Heart left ventricle (tissue), 16 donors: Measurements from ENCODE around the gene C2orf42. TPM values are rescaled to one million over a fixed set of nuclear protein-coding genes. Genes with fewer than 3 reads are reported as not detected.
"Not testable (repeated sequence)": the region's sequence is repeated elsewhere in the genome, so short reads cannot be mapped to it uniquely, and the experiment has no call there.

ENCODE experiments used
- ATAC-seq, 4 donors: fragments of 200-7000 bp; cut with Tn5 transposase; one replicate each; pipeline ENCODE4 v1.9.1; 2020 to 2022; ENCODE audit warnings: moderate library complexity in 4 of 4, mild to moderate bottlenecking in 3 of 4, moderate number of reproducible peaks in 1 of 4
- DNase-seq, 5 donors: peaks; one replicate each; pipeline ENCODE4 v3.0.0-alpha.2; 2020
- H3K27ac ChIP-seq, 12 donors: fragments of 200-600 bp; sonication (generic) in 4 of 12; one replicate each; pipeline versions ENCODE4 v1.5.0 to v1.8.0; 2016 to 2022; ENCODE audit warnings: mild to moderate bottlenecking in 2 of 12
- H3K27me3 ChIP-seq, 9 donors: fragments of 200-600 bp; sonication (generic) in 2 of 9; one replicate each; pipeline versions ENCODE4 v1.5.1 to v1.8.0; 2016 to 2022; ENCODE audit warnings: mild to moderate bottlenecking in 3 of 9
- H3K36me3 ChIP-seq, 9 donors: fragments of 200-600 bp; sonication (generic) in 2 of 9; one replicate each; pipeline versions ENCODE4 v1.5.0 to v1.8.0; 2018 to 2022; ENCODE audit warnings: mild to moderate bottlenecking in 2 of 9
- H3K4me1 ChIP-seq, 12 donors: fragments of 200-600 bp; sonication (generic) in 4 of 12; one replicate each; pipeline versions ENCODE4 v1.5.0 to v1.8.0; 2016 to 2022; ENCODE audit warnings: mild to moderate bottlenecking in 3 of 12
- H3K4me3 ChIP-seq, 12 donors: fragments of 200-600 bp; sonication (generic) in 4 of 12; one replicate each; pipeline versions ENCODE4 v1.5.0 to v1.8.0; 2017 to 2022; ENCODE audit warnings: mild to moderate bottlenecking in 9 of 12, moderate library complexity in 4 of 12
- H3K9me3 ChIP-seq, 12 donors: fragments of 200-600 bp; sonication (generic) in 4 of 12; one replicate each; pipeline versions ENCODE4 v1.5.0 to v1.8.0; 2016 to 2022; ENCODE audit warnings: mild to moderate bottlenecking in 1 of 12
- POLR2A ChIP-seq, 2 donors: fragments of 450-650 bp; IDR thresholded peaks; one replicate each; pipeline ENCODE4 v1.6.1; 2017; ENCODE audit warnings: antibody characterized with exemption in 2 of 2, mild to moderate bottlenecking in 2 of 2, moderate library complexity in 2 of 2
- WGBS, 4 donors: extraction: QIAGEN DNeasy Blood & Tissue Kit in 2 of 4; methylation state at CpG; one replicate each; pipeline versions ENCODE4 v1.1.5 to v1.1.7; 2013 to 2018; 5-methylcytosine and 5-hydroxymethylcytosine counted together
- intact Hi-C, 10 donors: fragments of 100-400 bp; cut with DNase I; formaldehyde crosslinking; loops; one replicate each; pipeline versions ENCODE4 v1.11.1 to v1.14.2; 2022
- polyA plus RNA-seq, 2 donors: library from polyadenylated mRNA; stranded (reverse); fragments of 200-250 nt; gene quantifications; one replicate each; pipeline ENCODE4 v1.2.3, GENCODE V29; 2013
- total RNA-seq, 9 donors: library from RNA; depleted of rRNA in 2 of 9; stranded (reverse); fragments of >200 nt in 2 of 9; fragmentation: NEBNext Ultra II Directional in 3 of 9; extraction: Animal tissue kit (Norgen Biotek cat#: 25700) in 3 of 9; gene quantifications; one replicate each; pipeline versions ENCODE4 v1.1.0 to v1.2.4, GENCODE V29; 2016 to 2023
- TF ChIP-seq, protein P1 (sequence below), 12 donors: fragments of 200-600 bp; sonication (generic) in 4 of 12; IDR thresholded peaks; one replicate each; pipeline versions ENCODE4 v1.5.0 to v1.8.0; 2018 to 2022; ENCODE audit warnings: antibody characterized with exemption in 12 of 12, mild to moderate bottlenecking in 5 of 12
- donor health status: ischemic (EF 13 %, LVEDD 7.1; RV severe dilation, severe dysfunction).
- donor health status: healthy with polysubstance abuse.
- donor health status: DM: no; HTN: yes; CAD: no.
- donor health status: DM: no; HTN: no; CAD: no.
- donor health status: ischemic (EF 25% LVEDD 6.9; RV normal size, moderate dysfunction).
- donor health status: ischemic (EF 25% LVEDD 5.7; RV mildly dilated, moderate dysfunction).
- donor health status: healthy.
- donor health status: DM: yes; HTN: yes; CAD: no.
- donor health status: ischemic (EF 35%, LVEDD 5.7; RV mildly dilated, moderate dysfunction).
- donor health status: nonischemic (EF 11% LVEDD 7.7; RV severe dilation, severe dysfunction).
- donor health status: DM: yes; HTN: yes; CAD: no.
- donor health status: PGD.
- donor health status: ischemic (EF 29% LVEDD 5.4; RV normal size, mild dysfunction).
- donor health status: nonischemic (EF 23%, LVEDD 6.1; RV moderate dilation, normal function).

The C2orf42 gene
- total and polyA plus RNA-seq, 11 donors: 3.5 to 14.9 (median 8.9) TPM

DNA sequence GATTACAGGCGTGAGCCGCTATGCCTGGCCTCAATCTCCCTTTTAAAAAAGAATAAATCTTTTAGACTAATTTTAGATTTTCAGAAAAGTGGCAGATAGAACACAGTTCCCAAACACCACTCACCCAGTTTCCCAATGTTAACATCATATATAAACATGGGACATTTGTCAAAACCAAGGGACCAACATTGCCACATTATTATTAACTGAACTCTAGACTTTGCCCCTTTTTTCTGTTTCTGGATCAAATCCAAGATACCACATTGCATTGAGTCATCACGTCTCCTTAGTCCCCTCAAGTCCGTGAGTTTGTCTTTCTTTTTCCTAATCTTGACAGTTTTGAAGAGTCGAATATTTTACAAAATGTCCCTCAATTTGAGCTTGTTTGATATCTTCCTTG, 2.4 kb downstream of the C2orf42 start:
- H3K4me1 ChIP-seq: peaks cover 0 to 13% (median 4%) of the 10 kb centered on the region in 12 donors
- no peaks in the 10 kb centered on the region for H3K9me3 ChIP-seq
- 81 to 85% (median 85%) methylated on average over 5 of the region's 5 CpGs for WGBS, 4 donors
- H3K4me3 ChIP-seq: no peak overlapping the region
- no peak for DNase-seq
- intact Hi-C loops: no loop called here
- TF ChIP-seq, protein P1, sequence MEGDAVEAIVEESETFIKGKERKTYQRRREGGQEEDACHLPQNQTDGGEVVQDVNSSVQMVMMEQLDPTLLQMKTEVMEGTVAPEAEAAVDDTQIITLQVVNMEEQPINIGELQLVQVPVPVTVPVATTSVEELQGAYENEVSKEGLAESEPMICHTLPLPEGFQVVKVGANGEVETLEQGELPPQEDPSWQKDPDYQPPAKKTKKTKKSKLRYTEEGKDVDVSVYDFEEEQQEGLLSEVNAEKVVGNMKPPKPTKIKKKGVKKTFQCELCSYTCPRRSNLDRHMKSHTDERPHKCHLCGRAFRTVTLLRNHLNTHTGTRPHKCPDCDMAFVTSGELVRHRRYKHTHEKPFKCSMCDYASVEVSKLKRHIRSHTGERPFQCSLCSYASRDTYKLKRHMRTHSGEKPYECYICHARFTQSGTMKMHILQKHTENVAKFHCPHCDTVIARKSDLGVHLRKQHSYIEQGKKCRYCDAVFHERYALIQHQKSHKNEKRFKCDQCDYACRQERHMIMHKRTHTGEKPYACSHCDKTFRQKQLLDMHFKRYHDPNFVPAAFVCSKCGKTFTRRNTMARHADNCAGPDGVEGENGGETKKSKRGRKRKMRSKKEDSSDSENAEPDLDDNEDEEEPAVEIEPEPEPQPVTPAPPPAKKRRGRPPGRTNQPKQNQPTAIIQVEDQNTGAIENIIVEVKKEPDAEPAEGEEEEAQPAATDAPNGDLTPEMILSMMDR (IDR thresholded peaks at IDR 0.05): no peak
- no peak for TF ChIP-seq POLR2A (IDR thresholded peaks at IDR 0.05)
- H3K27me3 ChIP-seq: no peaks in the 10 kb centered on the region
- ATAC-seq: no peak
- H3K27ac ChIP-seq: no peak overlapping the region
- H3K36me3 ChIP-seq: no peaks in the 10 kb centered on the region

DNA sequence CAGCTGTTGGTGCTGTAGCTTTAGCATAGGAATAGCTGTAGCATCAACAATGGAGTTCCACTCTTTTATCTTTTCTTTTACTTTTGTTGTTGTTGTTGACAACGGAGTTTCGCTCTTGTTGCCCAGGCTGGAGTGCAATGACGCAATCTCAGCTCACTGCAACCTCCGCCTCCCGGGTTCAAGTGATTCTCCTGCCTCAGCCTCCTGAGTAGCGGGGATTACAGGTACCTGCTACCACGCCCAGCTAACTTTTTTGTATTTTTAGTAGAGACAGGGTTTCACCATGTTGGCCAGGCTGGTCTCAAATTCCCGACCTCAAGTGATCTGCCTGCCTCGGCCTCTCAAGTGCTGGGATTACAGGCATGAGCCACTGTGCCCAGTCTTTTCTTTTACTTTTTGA, 3.6 kb downstream of the C2orf42 start:
- WGBS, 4 donors: 89 to 93% (median 90%) methylated on average over 9 of the region's 9 CpGs
- peaks cover 0 to 13% (median 4%) of the 10 kb centered on the region in 12 donors for H3K4me1 ChIP-seq
- H3K4me3 ChIP-seq, DNase-seq, intact Hi-C loops, H3K27me3 ChIP-seq, H3K27ac ChIP-seq, H3K9me3 ChIP-seq, ATAC-seq, H3K36me3 ChIP-seq: not testable (repeated sequence)

DNA sequence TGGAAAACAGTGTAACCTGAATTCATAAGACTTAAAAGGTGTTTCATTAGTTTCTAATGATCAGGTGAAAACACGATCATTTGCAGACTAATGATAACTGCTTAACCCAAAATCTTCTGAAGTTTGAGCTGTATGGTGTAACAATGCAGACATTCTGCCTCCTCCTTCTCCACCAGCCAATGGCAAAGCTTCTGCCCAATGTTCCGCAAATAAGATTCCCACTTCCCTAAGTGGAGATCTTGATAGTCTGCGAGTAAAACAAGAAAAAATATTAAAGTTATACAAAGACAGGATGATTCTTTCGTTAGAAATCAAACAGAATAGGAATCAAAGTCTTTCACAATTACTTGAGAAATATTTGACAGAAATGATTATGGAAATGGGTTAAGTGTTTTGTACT, 8.1 kb downstream of the C2orf42 start:
- H3K4me3 ChIP-seq: no peak overlapping the region
- no peaks in the 10 kb centered on the region for H3K9me3 ChIP-seq
- H3K4me1 ChIP-seq: no peaks in the 10 kb centered on the region
- intact Hi-C loops: no loop called here
- peaks cover 0 to 53% (median 49%) of the 10 kb centered on the region in 9 donors for H3K36me3 ChIP-seq
- DNase-seq (no peak), ATAC-seq (no peak)
- H3K27ac ChIP-seq: no peak overlapping the region
- no peaks in the 10 kb centered on the region for H3K27me3 ChIP-seq
- 87 to 90% (median 89%) methylated on average over 4 of the region's 4 CpGs for WGBS, 4 donors
- TF ChIP-seq, protein P1 (IDR thresholded peaks at IDR 0.05): no peak
- TF ChIP-seq POLR2A (IDR thresholded peaks at IDR 0.05): no peak

DNA sequence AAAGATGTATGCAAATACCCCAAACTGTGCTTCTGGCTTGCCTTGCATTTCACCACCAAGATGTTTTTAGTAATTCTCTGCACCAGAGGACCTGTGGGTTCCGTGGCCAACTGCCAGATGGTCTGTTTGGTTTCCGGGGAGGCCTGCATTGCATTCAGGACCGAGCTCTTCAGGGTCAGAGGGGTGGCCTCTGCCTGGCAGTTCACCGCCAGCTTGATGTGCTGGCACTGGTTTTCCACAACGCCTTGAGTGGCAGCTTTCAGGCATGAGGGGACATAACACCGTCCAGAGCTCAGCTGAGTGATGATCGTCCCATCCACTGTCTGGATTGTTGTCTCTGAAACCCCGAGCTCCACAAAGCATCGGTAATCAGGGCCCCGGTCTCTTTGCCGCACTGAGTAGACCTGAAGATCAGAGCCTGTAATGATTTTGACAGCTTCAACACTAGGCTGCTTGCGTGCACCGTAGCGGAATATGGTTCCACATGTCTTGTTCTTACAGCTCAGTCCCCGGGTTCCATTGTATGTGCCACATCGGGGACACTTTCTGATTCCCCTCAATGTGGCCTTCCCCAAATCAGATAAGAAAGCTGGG, 9.4 kb downstream of the C2orf42 start:
- DNase-seq (no peak), ATAC-seq (no peak)
- Histone ChIP-seq H3K4me3 (no peak overlapping the region), H3K9me3 (no peaks in the 10 kb centered on the region), H3K27ac (no peak overlapping the region), H3K27me3 (no peaks in the 10 kb centered on the region), H3K4me1 (no peaks in the 10 kb centered on the region), H3K36me3 (peaks cover 0 to 65% (median 62%) of the 10 kb centered on the region in 9 donors)
- TF ChIP-seq, protein P1 (IDR thresholded peaks at IDR 0.05): no peak
- TF ChIP-seq POLR2A (IDR thresholded peaks at IDR 0.05): no peak
- 89 to 92% (median 90%) methylated on average over 16 of the region's 16 CpGs for WGBS, 4 donors
- intact Hi-C loops: no loop called here

DNA sequence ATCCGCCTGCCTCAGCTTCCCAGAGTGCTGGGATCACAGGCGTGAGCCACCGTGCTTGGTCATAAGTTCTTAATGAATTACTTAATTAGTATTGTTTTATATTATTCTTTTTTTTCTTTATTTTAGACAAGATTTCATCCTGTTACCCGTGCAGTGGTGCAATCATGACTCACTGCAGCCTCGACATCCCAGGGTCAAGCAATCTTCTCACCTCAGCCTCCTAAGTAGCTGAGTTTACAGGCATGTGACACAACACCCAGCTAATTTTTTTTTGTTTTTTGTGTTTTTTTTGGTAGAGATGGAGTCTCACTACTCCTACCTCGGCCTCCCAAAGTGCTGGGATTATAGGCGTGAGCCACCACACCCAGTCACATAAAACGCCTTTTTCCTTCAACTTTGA, 17.3 kb downstream of the C2orf42 start:
- Histone ChIP-seq H3K4me3 (no peak overlapping the region), H3K36me3 (peaks cover 0 to 100% (median 96%) of the 10 kb centered on the region in 9 donors), H3K27me3 (no peaks in the 10 kb centered on the region), H3K27ac (no peak overlapping the region), H3K9me3 (no peaks in the 10 kb centered on the region), H3K4me1 (no peaks in the 10 kb centered on the region)
- TF ChIP-seq POLR2A (IDR thresholded peaks at IDR 0.05): no peak
- TF ChIP-seq, protein P1 (IDR thresholded peaks at IDR 0.05): no peak
- ATAC-seq: no peak
- intact Hi-C loops: no loop called here
- WGBS, 4 donors: 91 to 99% (median 94%) methylated on average over 8 of the region's 8 CpGs
- DNase-seq: no peak

DNA sequence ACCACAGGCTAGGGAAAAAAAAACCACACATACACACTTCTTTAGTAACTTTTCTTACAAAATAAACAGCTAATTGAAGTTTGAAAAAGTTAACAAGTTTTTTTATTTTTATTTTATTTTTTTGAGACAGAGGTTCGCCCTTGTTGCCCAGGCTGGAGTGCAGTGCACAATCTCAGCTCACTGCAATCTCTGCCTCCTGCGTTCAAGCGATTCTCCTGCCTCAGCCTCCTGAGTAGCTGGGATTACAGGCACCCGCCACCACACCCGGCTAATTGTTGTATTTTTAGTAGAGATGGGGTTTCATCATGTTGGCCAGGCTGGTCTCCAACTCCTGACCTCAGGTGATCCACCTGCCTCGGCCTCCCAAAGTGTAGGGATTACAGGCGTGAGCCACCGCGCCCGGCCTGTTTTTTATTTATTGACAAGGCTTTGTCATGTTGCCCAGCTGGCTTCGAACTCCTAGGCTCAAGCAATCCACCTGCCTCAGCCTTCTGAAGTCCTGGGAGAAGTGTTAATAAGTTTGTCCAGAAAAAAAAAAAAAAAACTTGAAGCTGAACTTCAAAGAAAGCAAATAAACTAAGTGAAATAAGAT, 21.1 kb downstream of the C2orf42 start:
- H3K36me3 ChIP-seq: peaks cover 0 to 99% (median 93%) of the 10 kb centered on the region in 9 donors
- H3K4me1 ChIP-seq, H3K4me3 ChIP-seq, ATAC-seq, H3K27me3 ChIP-seq, H3K27ac ChIP-seq, H3K9me3 ChIP-seq, DNase-seq, intact Hi-C loops: not testable (repeated sequence)
- WGBS, 4 donors: 93 to 97% (median 96%) methylated on average over 11 of the region's 11 CpGs
